Smooth muscle cell of the umbilical artery (primary cell): ENCODE measurements around the gene CNPPD1. TPM values are rescaled to one million over a fixed set of nuclear protein-coding genes. Genes with fewer than 3 reads are reported as not detected.

Experiments used
- total RNA-seq: library from RNA; depleted of rRNA; stranded (reverse); fragments of >200 nt; gene quantifications from 2 replicates; pipeline ENCODE4 v1.2.3, GENCODE V29; 2014

The CNPPD1 gene
- 20.5 and 22.7 TPM in 2 replicates for total RNA-seq

DNA sequence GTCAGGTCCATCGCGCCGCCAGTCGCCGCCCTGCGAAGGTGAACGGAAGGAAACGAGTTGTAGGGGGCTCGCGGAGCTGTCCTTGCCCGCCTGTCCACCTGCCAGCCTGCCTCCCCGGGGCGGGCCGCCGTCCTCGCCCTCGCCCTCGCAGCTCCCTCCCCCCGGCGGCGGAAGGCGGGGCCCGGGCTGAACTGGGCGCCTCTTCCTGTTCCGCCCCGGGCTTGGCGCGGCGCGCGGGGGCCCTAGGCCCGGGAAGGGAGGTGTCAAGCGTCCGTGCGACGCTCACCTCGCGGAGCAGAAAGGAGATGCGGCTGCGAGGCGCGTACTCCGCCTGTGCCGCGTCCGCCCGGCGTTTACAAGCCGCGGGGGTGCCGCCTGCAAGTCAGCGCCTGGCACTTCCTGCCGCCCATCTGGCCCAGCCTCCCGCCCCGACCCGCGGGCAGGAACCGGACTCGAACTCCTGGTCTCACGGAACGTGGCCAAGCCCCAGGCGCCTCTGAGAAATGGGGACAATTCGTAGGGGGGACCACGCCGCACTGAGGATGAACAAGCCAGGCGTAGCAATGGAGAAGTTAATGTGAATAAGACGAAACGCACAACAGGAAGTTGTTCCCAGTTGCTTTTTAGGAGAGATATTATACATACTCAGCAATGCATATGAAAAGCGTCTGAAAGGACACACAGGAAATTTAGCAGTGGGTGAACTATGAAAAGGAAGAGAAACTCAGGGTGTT, at the start of gene CNPPD1:
CNPPD1 (minus strand) TSS at position 108 of the 734 bp plus-strand sequence; CDS start at position 11, 97 bp downstream.

DNA sequence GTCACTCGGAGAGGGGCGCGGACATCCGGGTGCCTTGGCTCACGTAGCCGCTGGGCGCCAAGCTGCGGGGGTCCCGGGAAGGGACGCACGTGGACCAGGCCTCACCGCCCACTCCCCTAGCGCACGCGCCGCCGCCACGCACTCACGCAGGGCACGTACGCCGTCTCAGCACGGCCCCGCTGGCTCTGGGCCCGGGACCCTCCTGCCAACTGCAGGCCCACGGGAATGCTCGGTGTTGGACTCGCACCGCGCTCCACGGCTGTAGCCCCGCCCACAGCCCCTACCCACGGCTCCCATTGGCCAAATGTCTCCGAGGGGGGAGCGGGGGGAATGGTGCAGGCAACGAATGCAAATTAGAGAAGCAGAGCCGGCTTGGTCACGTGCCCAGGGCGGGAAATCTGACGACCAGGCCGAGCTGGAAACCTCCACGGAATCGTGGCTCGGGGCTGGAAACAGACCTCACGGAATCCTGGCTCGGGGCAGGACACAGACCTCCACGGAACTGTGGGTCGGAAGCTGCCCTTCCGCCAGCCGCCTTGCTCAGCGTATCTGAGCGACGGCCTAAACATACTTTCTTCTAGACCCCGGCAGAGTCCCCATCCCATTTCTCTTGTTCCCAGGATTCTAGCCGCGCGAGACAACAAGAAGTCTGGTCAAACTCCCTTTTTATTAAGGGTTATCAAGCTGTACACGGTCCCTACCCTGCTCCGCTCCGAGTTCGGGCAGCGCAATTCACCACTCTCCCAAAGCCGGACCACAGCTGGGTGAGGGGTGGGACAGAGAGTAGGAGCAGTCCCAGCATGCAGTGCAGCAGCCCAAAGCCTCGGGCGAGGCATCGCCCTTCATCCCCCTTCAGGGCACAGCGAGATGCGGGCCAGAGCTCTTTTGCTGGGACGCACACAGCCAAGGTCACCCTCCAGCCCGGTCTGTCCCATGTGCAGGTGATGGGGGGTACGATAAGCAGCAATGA, 42.3 kb upstream of the CNPPD1 start, which contains the start of gene ABCB6:
ABCB6 (minus strand) TSS at position 227 of the 970 bp plus-strand sequence. CDS start 285 bp downstream, outside the sequence.

DNA sequence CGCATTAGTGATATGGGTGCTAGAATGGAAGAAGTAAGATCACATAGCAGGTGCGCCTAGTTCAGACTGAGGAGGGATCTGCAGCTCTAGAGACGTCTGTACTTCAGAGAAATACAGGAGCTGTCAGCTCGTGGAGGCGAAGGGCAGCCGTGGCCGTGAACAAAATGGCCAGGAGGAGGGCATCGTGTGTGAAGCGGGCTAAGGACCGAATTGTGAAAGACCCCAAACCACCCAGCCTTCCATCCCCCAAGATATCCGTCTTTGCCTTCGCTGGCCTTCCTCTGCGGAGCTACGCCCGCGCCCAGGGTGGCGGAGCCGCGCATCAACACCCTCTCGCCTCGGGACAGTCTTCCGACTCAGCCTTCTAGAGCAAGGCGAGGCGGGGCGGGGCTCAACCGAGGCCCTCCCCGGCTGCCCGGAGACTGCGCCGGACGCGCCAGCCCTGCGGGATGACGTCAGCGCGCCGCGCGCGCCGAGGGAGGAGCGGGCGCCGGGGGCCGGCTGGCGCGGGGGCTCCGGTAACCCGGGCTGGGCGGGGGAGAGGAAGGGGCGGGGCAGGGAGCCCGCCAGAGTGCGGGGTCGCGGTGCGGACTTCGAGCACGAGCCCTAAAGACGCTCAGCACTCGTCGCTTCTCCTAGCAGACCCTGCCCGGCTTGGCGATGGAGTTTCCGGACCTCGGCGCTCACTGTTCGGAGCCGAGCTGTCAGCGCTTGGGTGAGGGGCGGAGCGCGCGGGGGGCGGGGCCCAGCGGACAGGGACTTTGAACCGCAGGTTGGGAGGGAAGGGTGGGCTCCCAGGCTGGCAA, 29.8 kb upstream of the CNPPD1 start, which contains the start of gene ZFAND2B:
ZFAND2B (plus strand) TSS at position 455 of the 806 bp plus-strand sequence; CDS start at position 661, 206 bp downstream.

DNA sequence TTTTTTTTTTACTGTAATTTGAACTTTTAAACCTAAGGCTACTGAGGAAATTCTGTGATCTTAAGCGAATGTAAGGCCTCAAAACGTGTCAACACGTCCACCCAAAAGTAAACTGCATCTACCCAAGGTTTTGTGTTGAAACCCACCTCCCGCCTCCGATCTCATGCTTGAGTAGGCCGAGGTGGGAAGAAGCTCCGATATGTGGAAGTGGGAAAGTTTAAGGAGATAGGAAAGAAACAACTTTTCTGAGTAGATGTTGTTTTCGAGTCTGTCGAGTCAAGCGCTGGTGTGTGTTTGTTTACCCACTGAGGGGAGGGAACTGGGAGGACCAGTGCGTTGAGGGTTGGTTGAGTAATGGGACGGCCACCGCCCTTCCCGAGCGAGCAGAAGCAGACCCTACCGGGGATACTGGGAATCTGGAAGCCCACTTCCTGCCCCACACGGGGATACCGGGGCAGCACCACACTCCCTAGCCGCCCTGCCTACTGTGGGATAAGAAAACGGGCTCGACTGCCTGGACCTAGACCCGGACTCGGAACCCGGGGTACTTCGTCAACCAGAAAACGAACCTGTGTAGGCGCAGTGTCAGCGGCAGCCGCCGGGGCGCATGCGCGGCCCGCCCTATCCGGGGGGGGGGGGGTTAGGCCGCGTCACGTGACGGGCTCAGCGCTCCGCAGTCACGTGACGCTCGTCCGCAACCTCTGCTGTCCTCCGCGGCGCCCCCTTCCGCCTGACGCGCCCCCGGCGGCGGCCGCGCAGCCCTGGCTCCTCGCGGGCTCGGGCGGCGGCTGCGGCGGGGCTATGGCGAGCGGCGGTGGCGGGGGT, 1.0 kb upstream of the CNPPD1 start, which contains the start of gene RETREG2:
RETREG2 (plus strand) TSS at position 724 of the 825 bp plus-strand sequence; CDS start at position 802, 78 bp downstream.

GRCh38 chr2:219169930-219170654, 6.6 kb downstream of the CNPPD1 start, which contains the start of gene SLC23A3:
TSS of gene SLC23A3 (minus strand) at chr2:219170029. CDS start at chr2:219169984, 45 bp downstream.

DNA sequence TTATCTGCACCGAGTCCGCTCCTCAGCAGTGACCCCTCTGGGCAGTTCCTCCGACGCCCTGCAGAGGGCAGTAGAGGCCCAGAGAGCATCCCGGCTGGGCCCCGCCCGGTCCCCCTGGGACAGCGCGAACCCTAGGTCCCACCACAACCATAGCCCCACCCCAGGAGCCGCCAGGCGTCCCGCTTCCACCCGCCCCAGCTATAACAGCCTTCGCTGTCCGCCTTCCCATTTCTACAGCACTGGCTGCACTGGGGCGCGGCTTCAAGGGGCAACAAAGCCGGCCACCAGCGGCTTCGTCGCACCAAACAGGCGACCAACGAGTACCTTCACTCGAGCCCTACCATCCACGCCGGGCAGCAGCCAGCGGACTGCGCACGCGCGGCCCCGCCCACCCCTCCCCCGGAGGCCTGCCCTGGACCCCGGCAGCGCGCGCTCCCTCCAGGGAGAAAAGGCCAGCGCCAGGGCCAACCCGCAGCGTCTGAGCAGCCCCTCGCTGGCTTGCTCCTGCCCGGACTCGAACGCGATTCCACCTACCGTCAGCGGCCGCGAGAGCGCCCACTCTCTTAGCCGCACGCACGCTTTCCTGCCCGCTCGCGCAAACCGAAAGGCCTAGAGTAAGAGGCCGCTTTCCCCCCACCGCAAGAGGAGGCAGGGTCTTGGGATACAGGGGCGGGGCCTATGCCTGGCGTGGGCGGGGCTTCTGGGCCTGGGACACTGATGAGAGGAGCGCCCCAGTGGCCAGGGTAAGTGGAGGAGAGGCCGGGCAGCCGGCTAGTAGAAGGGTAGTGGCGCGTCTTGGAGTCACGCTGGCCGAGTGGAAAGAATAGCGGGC, 16.3 kb downstream of the CNPPD1 start, which contains the start of gene NHEJ1:
NHEJ1 (minus strand) TSS at position 630 of the 832 bp plus-strand sequence. CDS start 2,453 bp downstream, outside the sequence.

Other genes starting within 250 kb of the CNPPD1 start
- 0.05 TPM in 1 of 2 replicates, not detected in the other for gene CDK5R2, start 217.3 kb downstream of the CNPPD1 start, total RNA-seq
- gene FEV, start 191.7 kb downstream of the CNPPD1 start, total RNA-seq: not detected in 2 replicates
- not detected in 2 replicates for gene CRYBA2, start 183.5 kb downstream of the CNPPD1 start, total RNA-seq
- gene CFAP65, start 135.4 kb downstream of the CNPPD1 start, total RNA-seq: not detected in 2 replicates
- gene IHH, start 116.0 kb downstream of the CNPPD1 start, total RNA-seq: not detected in 2 replicates
- gene NHEJ1, start 16.1 kb downstream of the CNPPD1 start, total RNA-seq: 11.3 and 15.8 TPM in 2 replicates
- gene SLC23A3, start 6.9 kb downstream of the CNPPD1 start, total RNA-seq: 0.89 and 2.8 TPM in 2 replicates
- 55.4 and 60.6 TPM in 2 replicates for gene RETREG2, start 1.4 kb upstream of the CNPPD1 start, total RNA-seq
- gene ZFAND2B, start 29.9 kb upstream of the CNPPD1 start, total RNA-seq: 11.0 and 16.0 TPM in 2 replicates
- 28.1 and 52.0 TPM in 2 replicates for gene ABCB6, start 42.0 kb upstream of the CNPPD1 start, total RNA-seq
- gene ATG9A, start 52.7 kb upstream of the CNPPD1 start, total RNA-seq: 31.8 and 40.6 TPM in 2 replicates
- 35.3 and 38.6 TPM in 2 replicates for gene ANKZF1, start 52.9 kb upstream of the CNPPD1 start, total RNA-seq
- gene GLB1L, start 68.5 kb upstream of the CNPPD1 start, total RNA-seq: 10.0 and 13.7 TPM in 2 replicates
- gene STK16, start 68.6 kb upstream of the CNPPD1 start, total RNA-seq: 37.2 and 42.2 TPM in 2 replicates
- not detected in 2 replicates for gene TUBA4B, start 76.3 kb upstream of the CNPPD1 start, total RNA-seq
- 6.5 and 6.6 TPM in 2 replicates for gene TUBA4A, start 77.0 kb upstream of the CNPPD1 start, total RNA-seq
- 37.7 and 59.8 TPM in 2 replicates for gene DNAJB2, start 102.4 kb upstream of the CNPPD1 start, total RNA-seq
- 66.2 and 67.6 TPM in 2 replicates for gene PTPRN, start 132.5 kb upstream of the CNPPD1 start, total RNA-seq
- gene RESP18, start 155.8 kb upstream of the CNPPD1 start, total RNA-seq: not detected in 2 replicates
- 52.6 and 57.3 TPM in 2 replicates for gene DNPEP, start 211.0 kb upstream of the CNPPD1 start, total RNA-seq
- gene DES, start 241.5 kb upstream of the CNPPD1 start, total RNA-seq: 5.3 and 6.1 TPM in 2 replicates